ENCODE results near the gene AFM. TPM values are rescaled to one million over a fixed set of nuclear protein-coding genes. Genes with fewer than 3 reads are reported as not detected.

The AFM gene, protein sequence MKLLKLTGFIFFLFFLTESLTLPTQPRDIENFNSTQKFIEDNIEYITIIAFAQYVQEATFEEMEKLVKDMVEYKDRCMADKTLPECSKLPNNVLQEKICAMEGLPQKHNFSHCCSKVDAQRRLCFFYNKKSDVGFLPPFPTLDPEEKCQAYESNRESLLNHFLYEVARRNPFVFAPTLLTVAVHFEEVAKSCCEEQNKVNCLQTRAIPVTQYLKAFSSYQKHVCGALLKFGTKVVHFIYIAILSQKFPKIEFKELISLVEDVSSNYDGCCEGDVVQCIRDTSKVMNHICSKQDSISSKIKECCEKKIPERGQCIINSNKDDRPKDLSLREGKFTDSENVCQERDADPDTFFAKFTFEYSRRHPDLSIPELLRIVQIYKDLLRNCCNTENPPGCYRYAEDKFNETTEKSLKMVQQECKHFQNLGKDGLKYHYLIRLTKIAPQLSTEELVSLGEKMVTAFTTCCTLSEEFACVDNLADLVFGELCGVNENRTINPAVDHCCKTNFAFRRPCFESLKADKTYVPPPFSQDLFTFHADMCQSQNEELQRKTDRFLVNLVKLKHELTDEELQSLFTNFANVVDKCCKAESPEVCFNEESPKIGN
- total RNA-seq (2021): not detected in 2 replicates
- long read RNA-seq: 0 reads

GRCh38 chr4:73481358-73481757 is at the start of gene AFM:
Gene AFM, plus strand, starts transcription at chr4:73481745. Its CDS starts 31 bp downstream, at chr4:73481776.
- Histone ChIP-seq H2BK12ac (ENCODE audit: insufficient read length, low read depth, low read length) (no peak within 1 kb of the TSS), H2BK5ac (ENCODE audit: insufficient read length, low read length) (no peak within 1 kb of the TSS), H2BK20ac (ENCODE audit: low read depth, low read length, poor library complexity, severe bottlenecking) (no peak within 1 kb of the TSS), H3T11ph (ENCODE audit: low read length) (no peak within 1 kb of the TSS), H3K23me2 (ENCODE audit: insufficient read length, low read depth, low read length, poor library complexity, severe bottlenecking) (no peaks in the 10 kb centered on the region), H3K27me3 (ENCODE audit: insufficient read depth, low read length) (no peaks in the 10 kb centered on the region), H3K4ac (ENCODE audit: low read depth, low read length) (no peak within 1 kb of the TSS), H2BK15ac (ENCODE audit: low read depth, low read length) (no peak within 1 kb of the TSS), H3K79me1 (ENCODE audit: insufficient read depth, low read depth, low read length, poor library complexity, severe bottlenecking) (no peaks in the 10 kb centered on the region), H2BK120ac (ENCODE audit: low read depth, low read length, poor library complexity, severe bottlenecking) (no peak within 1 kb of the TSS), H3K9ac (ENCODE audit: extremely low read depth, insufficient read length, low read length) (no peak within 1 kb of the TSS), H3K4me1 (ENCODE audit: insufficient read depth, low read length) (peaks cover 4% of the 10 kb centered on the region; the same call in 1 of the 2 replicates), H2AFZ (ENCODE audit: low read length) (no peak within 1 kb of the TSS), H3K27ac (ENCODE audit: insufficient read length, low read depth, low read length) (no peak within 1 kb of the TSS), H4K91ac (ENCODE audit: insufficient read length, low read depth, low read length) (no peak within 1 kb of the TSS), H3K4me2 (ENCODE audit: insufficient read depth, insufficient read length, low read length) (no peak within 1 kb of the TSS), H2AK5ac (ENCODE audit: insufficient read length, low read length) (no peak within 1 kb of the TSS), H4K20me1 (ENCODE audit: control insufficient read depth, insufficient read depth, insufficient read length) (no peaks in the 10 kb centered on the region), H3K14ac (ENCODE audit: insufficient read depth, low read length) (no peak within 1 kb of the TSS), H3K56ac (ENCODE audit: insufficient read length, low read depth, low read length) (no peak within 1 kb of the TSS), H3K9me3 (ENCODE audit: control insufficient read depth, low read depth, low read length) (no peaks in the 10 kb centered on the region), H4K8ac (replicated peaks; ENCODE audit: insufficient read length, low read depth, low read length) (no peak within 1 kb of the TSS), H4K5ac (ENCODE audit: insufficient read length, low read depth, low read length) (no peak within 1 kb of the TSS), H3K79me2 (ENCODE audit: insufficient read depth, low read length) (no peaks in the 10 kb centered on the region), H3K18ac (ENCODE audit: insufficient read length, low read depth, low read length) (no peak within 1 kb of the TSS), H3K23ac (ENCODE audit: insufficient read length, low read depth, low read length) (no peak within 1 kb of the TSS)
- DNase-seq: no peak
- peaks cover 9% of the 10 kb centered on the region in 2 experiments for H3K4me1 Mint-ChIP-seq
- peaks cover 0 to 6% of the 10 kb centered on the region in 2 experiments; a peak in 2 of 5 replicates for H3K9me3 Mint-ChIP-seq
- peaks cover 0 to 4% (median 0%) of the 10 kb centered on the region in 3 experiments; a peak in 1 of 7 replicates for H3K36me3 Mint-ChIP-seq (ENCODE audit: insufficient read depth in 1 of 3, low read depth in 3 of 3)
- H3K4me3 Mint-ChIP-seq: no peak within 1 kb of the TSS
- TF ChIP-seq, protein P1, sequence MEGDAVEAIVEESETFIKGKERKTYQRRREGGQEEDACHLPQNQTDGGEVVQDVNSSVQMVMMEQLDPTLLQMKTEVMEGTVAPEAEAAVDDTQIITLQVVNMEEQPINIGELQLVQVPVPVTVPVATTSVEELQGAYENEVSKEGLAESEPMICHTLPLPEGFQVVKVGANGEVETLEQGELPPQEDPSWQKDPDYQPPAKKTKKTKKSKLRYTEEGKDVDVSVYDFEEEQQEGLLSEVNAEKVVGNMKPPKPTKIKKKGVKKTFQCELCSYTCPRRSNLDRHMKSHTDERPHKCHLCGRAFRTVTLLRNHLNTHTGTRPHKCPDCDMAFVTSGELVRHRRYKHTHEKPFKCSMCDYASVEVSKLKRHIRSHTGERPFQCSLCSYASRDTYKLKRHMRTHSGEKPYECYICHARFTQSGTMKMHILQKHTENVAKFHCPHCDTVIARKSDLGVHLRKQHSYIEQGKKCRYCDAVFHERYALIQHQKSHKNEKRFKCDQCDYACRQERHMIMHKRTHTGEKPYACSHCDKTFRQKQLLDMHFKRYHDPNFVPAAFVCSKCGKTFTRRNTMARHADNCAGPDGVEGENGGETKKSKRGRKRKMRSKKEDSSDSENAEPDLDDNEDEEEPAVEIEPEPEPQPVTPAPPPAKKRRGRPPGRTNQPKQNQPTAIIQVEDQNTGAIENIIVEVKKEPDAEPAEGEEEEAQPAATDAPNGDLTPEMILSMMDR (conservative IDR thresholded peaks at IDR 0.05): no peak
- no peaks in the 10 kb centered on the region for H3K27me3 Mint-ChIP-seq (ENCODE audit: low read depth)
- no peak within 1 kb of the TSS for H3K27ac Mint-ChIP-seq
- no CpG with 5 or more reads among the region's 2 CpGs for WGBS (ENCODE audit: extremely low coverage, insufficient read length, low lambda C conversion rate)
